Stimulated activated CD4-positive, alpha-beta T cell treated with anti-CD3 and anti-CD28 coated beads, Interleukin-12 subunit alpha, Interleukin-12 subunit beta, amount 100 ng/mL, for 24 hours (primary cell): ENCODE results near the gene KCNK16.

Source experiments
- DNase-seq, 2 experiments: peaks; one replicate each; pipeline ENCODE4 v3.0.0-alpha.2; 2020; ENCODE audit warnings: low read depth in 2 of 2

The KCNK16 gene

DNA sequence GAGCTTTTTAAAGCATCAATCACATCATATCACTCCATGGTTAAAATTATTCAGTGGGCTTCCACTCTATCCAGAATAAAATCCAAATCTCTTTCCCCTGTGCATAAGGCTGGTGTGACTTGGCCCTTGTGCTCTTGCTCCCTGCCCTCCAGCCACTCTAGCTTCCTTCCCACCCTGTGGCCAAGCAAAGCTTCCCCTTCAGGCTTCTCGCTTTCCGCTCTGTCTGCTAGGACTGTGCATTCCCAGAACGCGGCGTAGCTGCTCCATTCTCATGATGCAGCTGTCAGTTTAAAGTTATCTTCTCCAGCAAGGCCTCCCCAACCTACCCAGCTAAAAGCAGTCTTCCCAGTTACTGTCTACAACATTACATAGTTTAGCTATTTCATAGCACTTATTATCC, 19.4 kb upstream of the KCNK16 start:
- no peak for DNase-seq

GRCh38 chr6:39341352-39341751, 18.9 kb upstream of the KCNK16 start:
- DNase-seq = no peak

DNA sequence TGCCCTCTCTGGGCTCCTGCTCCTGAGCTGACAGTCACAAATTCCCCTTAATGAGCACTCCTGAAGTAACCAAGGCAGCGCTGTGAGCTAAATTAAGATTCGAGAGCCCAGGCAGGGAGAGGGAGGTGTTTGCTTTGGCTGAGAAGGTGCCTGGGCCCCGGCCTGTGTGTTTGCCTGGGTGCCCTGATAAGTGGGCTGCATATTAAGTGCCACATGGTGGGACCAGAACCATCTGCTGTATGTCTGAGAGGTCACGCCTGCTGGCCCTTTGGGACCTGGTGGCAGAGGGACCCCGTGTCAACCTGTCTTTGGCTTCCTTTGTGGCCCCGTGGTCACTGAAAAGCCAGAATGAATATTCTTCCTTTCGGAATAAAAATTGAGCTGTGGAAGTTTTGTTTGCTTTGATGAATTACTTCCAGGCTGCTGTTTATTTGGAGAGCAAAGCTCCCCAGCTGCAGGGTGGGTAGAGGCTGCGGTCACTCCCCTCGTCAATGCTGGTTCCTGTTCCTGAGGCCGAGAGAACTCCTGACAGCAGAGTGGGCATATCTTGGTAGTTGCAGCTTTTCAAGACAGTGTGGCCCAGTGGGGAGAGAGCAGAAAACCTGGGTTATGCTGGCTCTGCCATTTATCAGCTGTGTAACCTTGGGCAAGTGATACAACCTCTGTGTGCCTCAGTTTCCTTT, 17.5 kb upstream of the KCNK16 start:
- no peak for DNase-seq

GRCh38 chr6:39339096-39339867, 16.8 kb upstream of the KCNK16 start:
- no peak for DNase-seq

DNA sequence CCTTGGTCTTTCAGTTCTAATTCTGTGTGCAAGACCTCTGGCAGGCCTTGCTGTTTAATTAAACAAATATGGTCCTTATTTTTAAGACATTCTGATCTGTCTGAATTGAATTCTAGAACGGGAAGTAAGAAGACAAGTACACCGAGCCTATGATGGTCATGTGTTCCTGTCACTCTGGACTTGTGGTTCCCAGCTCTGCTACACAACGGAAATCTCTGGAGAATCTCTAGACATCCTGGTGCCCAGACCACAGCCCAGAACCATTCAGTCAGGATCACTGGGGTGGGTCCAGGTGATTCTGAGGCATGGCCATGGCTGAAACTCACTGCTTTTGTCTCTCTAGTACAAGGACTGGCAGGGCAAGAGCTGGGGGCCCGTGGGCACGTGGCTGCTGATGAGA, 15.9 kb upstream of the KCNK16 start:
- DNase-seq = no peak

DNA sequence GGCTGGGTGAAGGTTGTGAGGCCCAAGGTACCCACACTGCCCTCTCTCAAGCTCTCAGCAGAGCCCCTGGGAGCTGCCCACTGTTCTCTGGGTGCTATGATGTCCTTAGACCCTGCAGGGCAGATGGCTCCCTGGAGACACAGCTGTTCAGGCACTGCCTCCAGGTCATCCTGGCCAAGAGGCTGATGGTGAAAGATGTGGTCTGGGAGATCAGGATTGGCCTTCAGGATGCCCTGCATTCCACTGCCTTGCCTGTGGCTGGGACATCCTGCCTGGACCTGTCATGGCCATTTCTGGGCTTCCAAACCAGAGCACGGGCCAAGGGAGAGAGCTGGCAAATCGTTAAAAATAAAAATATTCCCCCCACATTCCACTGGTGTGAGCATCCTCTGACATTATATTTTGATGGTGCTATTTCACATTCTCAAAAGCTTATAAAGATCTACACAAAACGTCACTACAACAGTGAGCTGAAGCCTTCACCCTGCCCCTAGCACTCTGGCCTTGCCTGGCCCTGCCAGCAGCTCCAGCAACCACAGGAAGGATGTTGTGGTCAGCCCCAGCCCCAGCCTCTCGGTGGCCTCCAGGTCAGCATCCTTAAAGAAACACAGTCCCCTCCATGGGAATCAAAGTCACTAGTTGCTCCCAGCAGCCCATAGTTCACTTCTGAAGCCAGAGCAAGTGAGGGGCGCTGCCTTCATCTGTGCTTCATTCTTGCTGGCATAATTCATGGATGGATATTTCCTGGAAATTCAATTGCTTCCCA, 13.5 kb upstream of the KCNK16 start:
- no peak for DNase-seq

DNA sequence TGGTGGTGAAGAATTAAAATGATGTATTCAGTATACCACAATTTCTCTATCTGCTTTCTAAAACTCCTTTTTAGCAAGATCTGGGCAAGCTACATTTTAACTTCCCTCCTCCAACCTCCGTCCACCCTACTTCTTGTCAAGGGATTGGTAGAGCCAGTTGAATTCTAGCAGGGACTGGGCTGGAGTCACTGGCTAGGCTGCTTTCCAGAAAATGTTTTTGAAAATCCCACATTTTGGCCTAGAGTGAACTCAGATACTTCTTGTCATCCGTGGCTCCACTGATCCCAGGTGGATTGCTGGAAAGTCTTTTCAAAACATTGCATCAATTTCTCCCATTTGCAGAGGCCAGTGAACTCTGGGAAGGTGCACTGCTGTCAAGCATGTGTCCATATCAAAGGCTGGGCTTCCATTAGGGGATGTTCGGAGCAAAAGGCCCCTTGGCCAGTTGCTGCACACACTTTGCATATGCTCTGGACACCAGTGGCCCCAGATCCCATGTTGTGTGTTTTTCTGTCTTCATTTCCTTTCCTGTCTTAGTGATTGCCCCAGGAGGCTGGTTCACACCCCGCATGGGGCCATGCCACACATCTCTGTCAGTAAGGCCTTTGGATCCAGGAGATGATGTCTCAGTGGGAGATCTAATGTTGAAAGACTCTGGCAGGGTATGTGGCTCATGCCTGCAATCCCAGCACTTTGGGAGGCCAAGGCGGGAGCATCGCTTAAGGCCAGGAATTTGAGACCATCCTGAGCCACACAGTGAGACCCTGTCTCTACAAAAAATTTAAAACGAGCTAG, 11.3 kb upstream of the KCNK16 start:
- DNase-seq = no peak

DNA sequence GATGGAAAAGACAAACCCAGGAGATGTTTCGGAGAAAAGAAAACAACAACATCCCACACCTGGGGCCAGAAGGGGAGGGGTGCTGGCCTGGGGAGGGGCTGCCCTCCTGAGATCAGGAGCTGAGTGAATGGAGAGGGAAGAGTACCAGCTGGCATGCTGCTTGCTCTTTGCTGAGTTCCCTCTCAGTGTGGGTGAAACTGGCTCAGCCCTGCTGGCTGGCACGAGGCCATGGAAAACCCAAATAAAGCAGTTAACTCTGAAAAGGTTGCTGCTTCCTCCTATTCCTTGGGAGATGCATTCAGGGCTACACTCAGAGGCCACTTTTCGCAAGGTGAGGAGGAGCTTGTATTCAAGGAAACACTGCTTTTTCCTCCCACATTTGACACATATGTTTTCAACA, 8.0 kb upstream of the KCNK16 start:
- no peak for DNase-seq

- no peak for DNase-seq
These were observed 7.6 kb upstream of the KCNK16 start for GRCh38 chr6:39330057-39330456.

DNA sequence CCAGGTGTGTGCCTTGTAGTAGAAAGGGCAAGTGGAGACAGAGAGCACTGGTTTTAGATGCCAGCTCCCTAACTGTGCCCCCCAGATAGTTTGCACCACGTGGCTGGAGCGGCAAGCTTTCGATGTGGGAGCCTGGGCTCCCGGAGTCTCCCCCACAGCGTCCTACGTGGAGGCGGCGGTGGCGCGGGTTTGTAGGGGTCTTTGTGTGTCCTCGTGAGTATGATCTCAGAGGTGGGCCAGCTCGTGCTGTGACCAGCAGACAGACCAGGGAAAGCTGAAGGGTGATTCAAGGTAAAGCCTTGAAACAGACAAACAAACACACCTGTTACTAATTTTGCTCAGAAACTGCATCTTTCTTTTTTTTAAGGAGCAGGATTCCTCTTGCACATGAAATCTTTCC, 5.6 kb upstream of the KCNK16 start:
- DNase-seq = no peak

- DNase-seq = no peak
These were observed 5.0 kb upstream of the KCNK16 start for GRCh38 chr6:39327507-39327906.

DNA sequence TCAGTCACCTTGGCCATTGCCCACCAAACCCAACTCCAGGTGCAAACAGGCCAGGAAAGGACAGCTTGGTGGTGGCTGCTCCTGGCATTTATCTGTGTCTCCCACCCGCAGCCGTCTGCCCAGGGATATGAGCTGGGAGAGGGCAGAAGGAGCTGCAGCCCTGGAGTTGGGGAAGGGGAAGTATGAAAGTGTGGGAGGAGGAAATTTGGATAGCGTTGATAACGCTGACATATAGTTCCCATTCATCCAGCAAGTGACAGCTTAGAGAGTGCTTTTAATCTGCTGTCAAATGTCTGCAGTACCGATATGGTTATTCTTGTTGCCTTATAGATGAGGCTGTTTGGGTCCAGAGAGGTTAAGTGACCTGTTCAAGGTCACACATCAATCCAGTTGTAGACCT, 741 bp downstream of the KCNK16 start:
- DNase-seq = no peak

- no peak for DNase-seq
These were observed 2.0 kb downstream of the KCNK16 start for GRCh38 chr6:39320363-39320984.

DNA sequence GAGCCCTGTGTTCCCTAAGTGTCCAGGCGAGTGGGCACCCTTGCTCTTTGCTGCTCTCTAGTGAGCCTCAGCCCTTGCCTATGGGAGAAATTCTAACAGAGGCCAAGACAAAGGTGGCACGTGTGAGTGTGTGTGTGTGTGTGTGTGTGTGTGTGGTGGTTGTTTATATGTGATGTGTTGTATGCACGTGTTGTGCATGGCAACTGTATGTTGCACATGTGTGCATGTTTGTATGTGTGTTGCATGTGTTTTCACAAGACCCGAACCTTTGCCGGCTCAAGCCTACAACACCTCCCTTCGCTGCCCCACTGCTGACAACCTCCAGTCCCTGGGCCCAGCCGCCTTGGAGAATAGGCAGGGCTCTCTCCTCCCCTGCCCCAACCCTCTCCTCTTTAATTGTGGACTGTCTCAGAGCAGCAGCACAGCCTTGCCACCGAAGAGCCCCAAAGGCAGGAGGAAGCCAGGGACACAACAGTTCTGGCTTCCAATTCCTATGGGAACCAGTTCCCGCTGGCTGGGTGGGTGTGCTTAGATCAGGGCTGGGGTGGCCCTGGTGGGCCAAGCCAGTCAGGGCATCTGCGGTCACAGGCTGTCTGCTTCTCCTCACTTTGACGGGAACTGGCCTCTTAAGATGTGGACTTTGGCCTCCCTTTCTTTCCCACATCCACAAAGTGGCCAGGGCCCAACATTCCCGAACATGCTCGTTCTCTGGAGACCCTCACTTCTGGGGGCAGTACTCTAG, 2.7 kb downstream of the KCNK16 start:
- no peak for DNase-seq

- no peak for DNase-seq
These were observed 5.2 kb downstream of the KCNK16 start for GRCh38 chr6:39317256-39317655.

GRCh38 chr6:39314273-39314795, 8.2 kb downstream of the KCNK16 start, which contains the start of gene KCNK17:
Gene KCNK17 (minus strand): TSS chr6:39314419. CDS start chr6:39314320, 99 bp downstream.
- no peak for DNase-seq

DNA sequence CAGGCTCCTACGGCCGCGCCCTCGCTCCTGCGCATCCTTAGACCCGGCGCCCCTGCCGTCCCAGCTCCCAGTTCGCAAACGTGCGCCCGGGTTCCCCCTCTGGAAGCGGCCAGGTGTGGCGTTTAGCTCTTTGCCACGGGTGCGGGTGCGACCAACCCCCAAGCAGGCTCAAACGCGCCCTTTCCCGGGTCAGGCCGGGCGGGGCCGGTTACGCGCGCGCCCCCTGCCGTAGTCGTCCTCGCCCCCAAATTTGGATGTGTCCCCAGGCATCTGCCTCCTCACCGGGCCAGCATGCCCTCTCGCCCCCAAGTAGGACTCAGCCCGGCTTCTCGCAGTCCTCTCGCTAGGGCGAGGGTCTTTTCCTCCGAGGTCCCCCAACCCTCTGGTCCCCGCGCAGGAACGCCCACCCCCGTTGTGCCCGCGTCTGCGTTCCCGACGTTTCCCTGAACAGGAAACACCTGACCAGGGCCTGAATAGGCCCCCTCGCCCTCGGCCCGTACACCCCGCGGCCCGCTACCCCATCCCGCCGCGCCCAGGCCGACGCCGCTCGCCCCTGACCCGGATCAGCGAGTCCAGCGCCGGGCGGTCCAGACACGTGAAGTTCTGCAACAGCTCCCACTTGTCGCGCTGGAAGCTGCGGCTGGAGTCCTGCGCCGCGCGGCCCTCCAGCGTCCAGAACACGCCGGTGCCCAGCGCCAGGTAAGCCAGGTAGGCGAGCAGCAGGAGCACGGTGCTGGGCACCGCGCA, 8.8 kb downstream of the KCNK16 start:
- no peak for DNase-seq

- DNase-seq = no peak
These were observed 9.5 kb downstream of the KCNK16 start for GRCh38 chr6:39312912-39313525.

DNA sequence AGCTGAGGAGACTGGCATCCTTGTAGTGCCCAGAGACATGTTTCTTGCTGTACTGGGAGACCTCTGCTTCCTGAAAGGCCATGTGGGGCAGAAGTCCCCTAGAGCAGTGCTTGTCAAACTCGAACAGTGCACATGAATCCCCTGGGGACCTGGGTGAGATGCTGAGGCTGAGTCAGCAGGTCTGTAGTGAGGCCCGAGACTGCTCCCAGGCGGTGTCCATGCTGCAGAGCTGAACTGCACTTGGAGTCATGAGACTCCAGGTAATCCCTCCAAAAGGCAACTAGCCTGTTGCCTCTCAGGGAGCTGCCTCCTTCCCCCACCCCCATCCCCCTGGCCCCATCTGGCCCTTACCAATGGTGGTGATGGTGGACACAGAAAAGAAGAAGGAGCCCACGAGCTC, 12.0 kb downstream of the KCNK16 start:
- no peak for DNase-seq
